HEK293T (cell line): ENCODE data around the gene ARL5A.

Experiments used
- CTCF ChIA-PET: fragments of 350-600 bp; formaldehyde crosslinking; extraction: SDS; loops from one replicate; lab custom pipeline; 2021; ENCODE audit warnings: antibody characterized with exemption, inconsistent platforms; lab: Yijun Ruan, JAX
- POLR2A ChIA-PET: fragments of 350-600 bp; formaldehyde crosslinking; extraction: SDS; loops from one replicate; lab custom pipeline; 2020; ENCODE audit warnings: antibody characterized with exemption, inconsistent platforms; lab: Yijun Ruan, JAX
- DNase-seq: peaks from one replicate; pipeline ENCODE4 v3.0.0; 2012; ENCODE audit warnings: mixed read lengths; ENCODE audit errors: extremely low spot score
- ARNT ChIP-seq: fragments of 450-650 bp; IDR thresholded peaks from 2 replicates; pipeline ENCODE4 v1.6.1; 2017; ENCODE audit warnings: mild to moderate bottlenecking
- BHLHE40 ChIP-seq: fragments of 450-650 bp; IDR thresholded peaks from 2 replicates; pipeline ENCODE4 v1.6.1; 2016; ENCODE audit warnings: mild to moderate bottlenecking, moderate library complexity, borderline replicate concordance
- CTBP1 ChIP-seq: fragments of 450-650 bp; IDR thresholded peaks from 2 replicates; pipeline ENCODE4 v1.6.1; 2016; ENCODE audit warnings: borderline replicate concordance
- ELF4 ChIP-seq: fragments of 450-650 bp; IDR thresholded peaks from 2 replicates; pipeline ENCODE4 v1.6.1; 2017; ENCODE audit warnings: antibody characterized with exemption
- FOXA1 ChIP-seq: fragments of 450-650 bp; IDR thresholded peaks from 2 replicates; pipeline ENCODE4 v1.6.1; 2016; ENCODE audit warnings: mild to moderate bottlenecking
- FOXK2 ChIP-seq: fragments of 450-650 bp; IDR thresholded peaks from 2 replicates; pipeline ENCODE4 v1.6.1; 2016; ENCODE audit warnings: mild to moderate bottlenecking
- FOXM1 ChIP-seq: fragments of 450-650 bp; IDR thresholded peaks from 2 replicates; pipeline ENCODE4 v1.6.1; 2017; ENCODE audit warnings: mild to moderate bottlenecking, borderline replicate concordance
- HDGF ChIP-seq: fragments of 450-650 bp; IDR thresholded peaks from 2 replicates; pipeline ENCODE4 v1.6.1; 2017; ENCODE audit warnings: antibody characterized with exemption, borderline replicate concordance
- L3MBTL2 ChIP-seq: fragments of 450-650 bp; conservative IDR thresholded peaks from 2 replicates; pipeline ENCODE4 v1.6.1; 2016; ENCODE audit warnings: mild to moderate bottlenecking
- LEF1 ChIP-seq: fragments of 450-650 bp; IDR thresholded peaks from 2 replicates; pipeline ENCODE4 v1.6.1; 2017; ENCODE audit warnings: mild to moderate bottlenecking, borderline replicate concordance
- NFRKB ChIP-seq: fragments of 450-650 bp; IDR thresholded peaks from 2 replicates; pipeline ENCODE4 v1.6.1; 2016; ENCODE audit warnings: mild to moderate bottlenecking, moderate library complexity
- SP1 ChIP-seq: fragments of 450-650 bp; IDR thresholded peaks from 2 replicates; pipeline ENCODE4 v1.6.1; 2017
- SUZ12 ChIP-seq: fragments of 450-650 bp; IDR thresholded peaks from 2 replicates; pipeline ENCODE4 v1.6.1; 2016; ENCODE audit warnings: mild to moderate bottlenecking
- TARDBP ChIP-seq: fragments of 450-650 bp; IDR thresholded peaks from 2 replicates; pipeline ENCODE4 v1.6.1; 2016
- ZNF384 ChIP-seq: fragments of 450-650 bp; IDR thresholded peaks from 2 replicates; pipeline ENCODE4 v1.6.1; 2016
- TF ChIP-seq, protein P1 (sequence below): fragments of 450-650 bp; IDR thresholded peaks from 2 replicates; pipeline ENCODE4 v1.6.1; 2016

Gene ARL5A

DNA sequence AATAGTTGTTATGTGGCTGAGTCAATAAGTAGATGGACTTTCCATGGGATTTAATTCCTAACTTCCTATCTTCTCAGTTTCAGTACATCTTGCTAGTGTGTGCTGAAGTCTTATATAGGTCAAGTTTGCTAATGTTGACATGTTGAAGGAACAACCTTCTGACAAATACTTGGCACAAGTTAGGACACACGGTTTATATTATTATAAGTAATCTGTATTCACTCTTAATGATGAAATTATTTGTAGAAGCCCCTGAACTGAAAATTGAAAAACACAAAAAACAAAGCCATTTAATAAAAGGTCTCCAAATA is 19.2 kb downstream of the ARL5A start:
- no peak for DNase-seq
- ChIA-PET POLR2A (no interaction called here), CTCF (no interaction called here)
- TF ChIP-seq NFRKB (no peak), BHLHE40 (no peak), ELF4 (no peak), ZNF384 (no peak), LEF1 (no peak), L3MBTL2 (no peak), ARNT (no peak), SP1 (no peak), FOXM1 (no peak), FOXK2 (no peak), TARDBP (no peak), FOXA1 (no peak), CTBP1 (no peak), SUZ12 (no peak), HDGF (no peak)
- TF ChIP-seq, protein P1, sequence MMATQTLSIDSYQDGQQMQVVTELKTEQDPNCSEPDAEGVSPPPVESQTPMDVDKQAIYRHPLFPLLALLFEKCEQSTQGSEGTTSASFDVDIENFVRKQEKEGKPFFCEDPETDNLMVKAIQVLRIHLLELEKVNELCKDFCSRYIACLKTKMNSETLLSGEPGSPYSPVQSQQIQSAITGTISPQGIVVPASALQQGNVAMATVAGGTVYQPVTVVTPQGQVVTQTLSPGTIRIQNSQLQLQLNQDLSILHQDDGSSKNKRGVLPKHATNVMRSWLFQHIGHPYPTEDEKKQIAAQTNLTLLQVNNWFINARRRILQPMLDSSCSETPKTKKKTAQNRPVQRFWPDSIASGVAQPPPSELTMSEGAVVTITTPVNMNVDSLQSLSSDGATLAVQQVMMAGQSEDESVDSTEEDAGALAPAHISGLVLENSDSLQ: no peak

DNA sequence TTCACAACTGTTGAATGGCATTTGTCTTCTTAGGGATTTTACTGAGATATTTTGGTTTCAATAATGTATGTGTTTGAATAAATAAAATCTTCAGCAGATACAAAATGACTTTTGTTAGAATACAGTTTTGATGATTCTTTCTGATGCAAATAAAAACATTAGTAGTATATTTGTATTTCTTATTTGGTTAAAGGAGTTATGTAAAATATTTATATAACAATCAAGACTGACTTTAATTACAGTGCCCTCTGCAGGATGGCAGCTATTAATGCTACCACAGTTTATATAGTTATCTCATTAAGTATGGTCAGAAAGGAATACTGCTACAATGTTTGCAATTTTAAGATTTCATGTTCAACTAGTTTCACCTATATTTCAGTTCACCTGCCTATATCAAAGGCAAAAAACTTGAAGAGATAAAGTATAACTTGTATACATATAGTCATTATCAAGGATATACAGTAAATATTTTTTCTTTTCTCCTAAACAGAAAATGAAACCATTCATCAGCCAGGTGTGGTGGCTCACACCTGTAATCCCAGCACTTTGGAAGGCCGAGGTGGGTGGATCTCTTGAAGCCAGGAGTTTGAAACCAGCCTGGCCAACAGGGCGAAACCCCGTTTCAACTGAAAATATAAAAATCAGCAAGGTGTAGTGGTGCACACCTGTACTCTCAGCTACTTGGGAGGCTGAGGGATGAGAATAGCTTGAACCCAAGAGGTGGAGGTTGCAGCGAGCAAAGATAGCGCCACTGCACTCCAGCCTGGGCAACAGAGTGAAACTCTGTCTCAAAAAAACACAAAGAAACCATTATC is 19.8 kb downstream of the ARL5A start:
- DNase-seq: no peak
- ChIA-PET POLR2A (no interaction called here), CTCF (no interaction called here)
- TF ChIP-seq HDGF (no peak), FOXA1 (no peak), ARNT (no peak), TARDBP (no peak), BHLHE40 (no peak), FOXK2 (no peak), ZNF384 (no peak), NFRKB (no peak), SP1 (no peak)
- TF ChIP-seq, protein P1: no peak

DNA sequence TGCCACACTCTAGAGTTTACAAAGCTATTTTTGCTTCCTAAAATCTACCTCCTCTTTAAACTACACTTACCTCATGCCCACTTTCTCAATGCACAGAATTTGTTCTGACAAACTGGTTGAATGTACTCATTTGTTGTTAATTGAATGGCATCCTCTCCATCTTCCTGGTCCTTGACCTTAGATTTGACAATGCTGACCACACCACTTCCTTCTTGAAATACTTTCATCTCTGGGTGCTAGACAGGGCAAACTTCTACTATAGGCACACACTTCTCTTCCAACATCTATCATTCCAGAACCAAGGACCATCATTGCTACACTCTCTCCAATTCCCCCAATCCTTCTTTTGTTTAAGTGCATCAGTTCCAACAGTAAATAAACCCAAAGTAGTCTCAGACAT is 22.3 kb downstream of the ARL5A start:
- no peak for TF ChIP-seq FOXM1
- no peak for TF ChIP-seq SP1
- no peak for TF ChIP-seq BHLHE40
- TF ChIP-seq ARNT: no peak
- TF ChIP-seq, protein P1: no peak
- TF ChIP-seq ZNF384: no peak
- TF ChIP-seq ELF4: no peak
- no peak for TF ChIP-seq LEF1
- TF ChIP-seq FOXK2: no peak
- TF ChIP-seq FOXA1: no peak
- no peak for TF ChIP-seq CTBP1
- no peak for TF ChIP-seq HDGF
- no peak for TF ChIP-seq L3MBTL2
- no peak for TF ChIP-seq NFRKB
- no peak for TF ChIP-seq SUZ12
- TF ChIP-seq TARDBP: no peak
- DNase-seq: no peak
- ChIA-PET CTCF (no interaction called here), POLR2A (interaction anchor here (0.8 kb wide), 1 partner anchor 22 kb away, joined by 3 read pairs; the partner anchor contains the start of gene ARL5A)

DNA sequence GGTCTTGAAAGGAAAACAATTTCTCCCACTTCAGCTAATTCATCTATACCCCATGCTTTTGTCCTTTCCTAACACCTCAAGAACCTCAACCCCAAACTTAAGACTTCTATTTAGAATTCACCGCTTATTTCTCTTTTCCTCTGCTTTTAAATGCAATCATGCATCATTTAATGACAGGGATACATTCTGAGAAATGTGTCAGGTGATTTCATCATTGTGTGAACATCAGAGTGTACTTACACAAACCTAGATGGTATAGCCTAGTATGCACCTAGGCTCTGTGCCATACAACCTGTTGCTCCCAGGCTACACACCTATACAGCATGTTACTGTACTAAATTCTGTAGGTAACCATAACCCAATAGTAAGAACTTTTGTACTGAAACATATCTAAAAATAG is 22.9 kb downstream of the ARL5A start:
- DNase-seq: no peak
- ChIA-PET CTCF (no interaction called here), POLR2A (no interaction called here)
- TF ChIP-seq ZNF384 (no peak), FOXM1 (no peak), BHLHE40 (no peak), L3MBTL2 (no peak), FOXK2 (no peak), HDGF (no peak), FOXA1 (no peak), NFRKB (no peak), CTBP1 (no peak), ELF4 (no peak)
- TF ChIP-seq, protein P1: no peak

DNA sequence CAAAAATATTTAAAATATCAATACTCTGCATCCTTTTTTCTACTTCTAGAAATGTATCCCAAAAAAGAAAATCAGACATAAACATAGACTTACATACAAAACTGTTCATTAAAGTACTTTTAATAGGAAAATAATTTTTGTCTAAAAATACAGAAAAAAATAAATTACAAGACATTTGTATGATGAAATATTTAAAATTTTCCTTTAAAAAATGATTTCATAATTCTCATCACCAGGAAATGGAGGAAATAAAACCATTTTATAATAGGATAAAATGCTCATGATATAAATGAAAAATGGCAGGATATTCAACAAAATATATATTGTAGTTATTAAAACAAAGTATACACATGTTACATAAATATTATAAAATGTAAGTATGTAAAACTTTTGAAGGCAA is 24.4 kb downstream of the ARL5A start:
- ChIA-PET POLR2A (no interaction called here), CTCF (no interaction called here)
- DNase-seq: no peak
- TF ChIP-seq ARNT (no peak), ELF4 (no peak), FOXK2 (no peak), NFRKB (no peak), LEF1 (no peak), CTBP1 (no peak), SUZ12 (no peak), FOXM1 (no peak), TARDBP (no peak), L3MBTL2 (no peak), FOXA1 (no peak), BHLHE40 (no peak)
- TF ChIP-seq, protein P1: no peak
